HG02642 (cell line): Measurements from ENCODE around the gene TLE1.
"Not testable (repeated sequence)": the region's sequence is repeated elsewhere in the genome, so short reads cannot be mapped to it uniquely, and the experiment has no call there.

Experiments
- ATAC-seq: cut with Tn5 transposase; IDR thresholded peaks from one replicate; pipeline ENCODE4 v1.9.1; 2021; ENCODE audit warnings: mild to moderate bottlenecking; ENCODE audit not compliant: unreplicated experiment, poor library complexity

Gene TLE1

GRCh38 chr9:81604306-81605169, 84.8 kb downstream of the TLE1 start:
- ATAC-seq, result no peak

GRCh38 chr9:81602887-81603680, 86.3 kb downstream of the TLE1 start:
- no peak for ATAC-seq

- no peak for ATAC-seq
Measured at GRCh38 chr9:81601639-81602623, 87.4 kb downstream of the TLE1 start.

- no peak for ATAC-seq
Measured at GRCh38 chr9:81600631-81601030, 88.7 kb downstream of the TLE1 start.

- no peak for ATAC-seq
Measured at GRCh38 chr9:81599837-81600236, 89.5 kb downstream of the TLE1 start.

GRCh38 chr9:81598811-81599210, 90.5 kb downstream of the TLE1 start:
- ATAC-seq, result no peak

- ATAC-seq, result no peak
Measured at GRCh38 chr9:81598123-81598497, 91.2 kb downstream of the TLE1 start.

- ATAC-seq, result no peak
Measured at GRCh38 chr9:81597419-81598122, 91.8 kb downstream of the TLE1 start.

GRCh38 chr9:81596679-81597418, 92.5 kb downstream of the TLE1 start:
- ATAC-seq, result no peak

- ATAC-seq, result no peak
Measured at GRCh38 chr9:81595887-81596543, 93.3 kb downstream of the TLE1 start.

- not testable (repeated sequence) for ATAC-seq
Measured at GRCh38 chr9:81595293-81595692, 94.1 kb downstream of the TLE1 start.

- ATAC-seq, result no peak
Measured at GRCh38 chr9:81594415-81594814, 94.9 kb downstream of the TLE1 start.

- ATAC-seq, result no peak
Measured at GRCh38 chr9:81592887-81593266, 96.5 kb downstream of the TLE1 start.

GRCh38 chr9:81591791-81592190, 97.6 kb downstream of the TLE1 start:
- ATAC-seq, result no peak

GRCh38 chr9:81590688-81591087, 98.7 kb downstream of the TLE1 start:
- no peak for ATAC-seq

GRCh38 chr9:81589819-81590218, 99.5 kb downstream of the TLE1 start:
- no peak for ATAC-seq

GRCh38 chr9:81589392-81589791, 100.0 kb downstream of the TLE1 start:
- no peak for ATAC-seq

GRCh38 chr9:81588148-81588871, 101.0 kb downstream of the TLE1 start:
- no peak for ATAC-seq
